ENCODE measurements around the gene CLDN2.

The CLDN2 gene

DNA sequence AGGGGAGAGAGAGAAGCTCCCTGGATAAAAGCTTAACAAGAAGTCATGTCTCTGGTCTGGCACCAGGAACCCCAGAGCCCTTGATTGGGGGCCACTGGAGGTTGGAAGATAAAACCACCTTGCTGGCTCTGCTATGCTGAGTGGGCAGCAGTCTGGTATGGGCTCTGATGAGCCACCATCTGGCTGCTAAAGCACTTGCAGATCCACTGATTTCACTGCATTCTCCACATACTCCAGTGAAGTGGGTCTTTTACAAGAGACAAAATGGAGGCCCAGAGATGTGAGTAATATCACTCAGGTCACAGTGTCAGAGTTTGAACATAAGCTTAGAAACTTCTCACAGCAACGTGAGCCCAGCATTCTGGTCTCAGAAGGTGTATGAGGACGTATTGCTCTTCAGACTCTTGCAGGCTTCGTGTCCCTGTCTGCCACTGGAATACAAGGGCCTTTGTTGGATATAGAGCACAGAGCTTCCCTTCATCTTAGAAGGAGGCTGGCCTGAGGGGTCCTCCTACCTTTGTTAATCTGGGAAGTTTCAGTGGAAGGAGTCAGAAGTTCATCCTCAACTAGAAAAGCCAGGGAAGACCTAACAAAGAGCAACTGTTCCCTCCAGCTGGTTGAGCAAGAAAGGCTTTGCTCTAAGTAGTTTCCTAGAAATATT, 11.8 kb downstream of the CLDN2 start:
- no peak overlapping the region for H3K4me3 Mint-ChIP-seq
- H3K27ac Mint-ChIP-seq (ENCODE audit: low read depth): no peak overlapping the region
- no peaks in the 10 kb centered on the region for H3K4me1 Mint-ChIP-seq
- no peak for DNase-seq (ENCODE audit: low spot score in 2 of 2)
- H3K36me3 Mint-ChIP-seq (ENCODE audit: insufficient read depth): no peaks in the 10 kb centered on the region
- no peaks in the 10 kb centered on the region for H3K27me3 Mint-ChIP-seq
- H3K9me3 Mint-ChIP-seq: no peaks in the 10 kb centered on the region
- ATAC-seq (replicated peaks; ENCODE audit: extremely low read depth, poor library complexity, severe bottlenecking): no peak

DNA sequence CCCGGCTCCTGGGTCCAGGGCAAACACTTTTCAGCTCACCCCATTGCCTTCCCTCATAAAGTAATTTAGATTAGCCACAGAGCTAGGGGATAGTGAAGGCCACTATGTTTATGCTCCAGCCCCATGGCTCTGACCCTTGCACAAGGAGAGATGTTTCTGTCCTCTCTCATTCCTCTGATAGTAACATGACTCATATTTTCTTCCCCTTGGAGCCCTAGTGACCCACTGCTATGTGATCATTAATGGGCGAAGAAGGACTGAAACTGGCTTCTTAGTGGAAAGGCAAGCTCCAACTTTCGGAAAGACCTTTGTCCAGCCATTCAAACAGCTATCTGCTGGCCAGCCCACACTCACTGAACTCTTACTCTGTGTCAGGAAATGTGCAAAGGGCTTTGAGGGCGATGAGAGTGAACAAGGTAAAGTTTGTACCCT, 12.3 kb downstream of the CLDN2 start:
- H3K4me1 Mint-ChIP-seq: no peaks in the 10 kb centered on the region
- H3K4me3 Mint-ChIP-seq: no peak overlapping the region
- H3K27ac Mint-ChIP-seq (ENCODE audit: low read depth): no peak overlapping the region
- no peaks in the 10 kb centered on the region for H3K36me3 Mint-ChIP-seq (ENCODE audit: insufficient read depth)
- DNase-seq (ENCODE audit: low spot score in 2 of 2) (no peak), ATAC-seq (replicated peaks; ENCODE audit: extremely low read depth, poor library complexity, severe bottlenecking) (no peak)
- no peaks in the 10 kb centered on the region for H3K9me3 Mint-ChIP-seq
- no peaks in the 10 kb centered on the region for H3K27me3 Mint-ChIP-seq

DNA sequence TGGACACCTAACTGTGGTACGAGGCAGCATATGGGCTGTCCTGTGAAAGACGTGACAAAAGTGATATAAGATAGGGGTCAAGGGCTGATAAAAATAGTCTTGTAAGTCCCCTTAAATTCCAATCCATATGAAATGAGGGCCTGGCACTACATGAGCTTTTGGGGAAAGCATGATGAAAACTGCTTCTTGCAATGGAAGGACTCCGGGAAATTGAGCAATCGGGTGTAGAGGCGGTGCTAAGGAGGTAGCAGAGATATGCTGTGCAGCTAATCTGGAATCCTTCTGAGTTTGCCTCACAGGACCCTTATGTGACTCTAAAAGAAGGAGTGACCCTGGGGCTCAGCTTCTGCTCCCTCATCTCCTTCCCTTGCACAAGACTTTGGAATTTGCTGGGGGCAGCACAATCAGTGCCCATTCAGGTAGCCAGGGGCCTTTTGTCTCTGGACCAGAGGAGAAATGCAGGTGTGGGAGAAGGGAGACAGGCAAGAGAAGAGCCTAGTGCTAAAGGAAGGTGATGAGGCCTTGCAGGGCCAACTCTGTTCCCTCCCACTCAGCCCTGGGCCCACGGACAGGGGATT, 12.8 kb downstream of the CLDN2 start:
- Mint-ChIP-seq H3K4me1 (no peaks in the 10 kb centered on the region), H3K9me3 (no peaks in the 10 kb centered on the region), H3K4me3 (no peak overlapping the region), H3K36me3 (ENCODE audit: insufficient read depth) (no peaks in the 10 kb centered on the region), H3K27me3 (no peaks in the 10 kb centered on the region), H3K27ac (ENCODE audit: low read depth) (no peak overlapping the region)
- ATAC-seq (replicated peaks; ENCODE audit: extremely low read depth, poor library complexity, severe bottlenecking): no peak
- DNase-seq (ENCODE audit: low spot score in 2 of 2): no peak

DNA sequence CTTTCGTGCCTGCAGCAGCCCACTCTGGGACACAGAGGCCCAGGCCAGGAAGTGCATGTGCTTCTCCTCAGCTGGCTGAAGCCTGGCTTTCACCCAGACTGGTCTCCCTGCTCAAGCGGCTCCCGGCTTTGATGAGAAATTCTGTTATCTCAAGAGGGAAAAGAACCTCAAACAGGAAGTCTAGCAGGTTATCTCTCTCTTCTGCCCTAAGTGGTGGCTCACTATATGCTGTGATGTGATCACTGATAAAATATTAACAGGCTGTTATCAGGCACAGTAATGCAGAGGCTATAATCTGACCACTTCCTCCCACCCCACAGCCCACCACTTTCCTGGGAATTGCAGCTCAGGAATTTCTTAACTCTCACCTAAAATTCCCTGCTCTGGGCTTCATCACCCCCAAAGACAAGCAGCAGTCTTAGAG, 13.3 kb downstream of the CLDN2 start:
- ATAC-seq (replicated peaks; ENCODE audit: extremely low read depth, poor library complexity, severe bottlenecking): no peak
- Mint-ChIP-seq H3K36me3 (ENCODE audit: insufficient read depth) (no peaks in the 10 kb centered on the region), H3K4me1 (no peaks in the 10 kb centered on the region), H3K27me3 (no peaks in the 10 kb centered on the region), H3K27ac (ENCODE audit: low read depth) (no peak overlapping the region), H3K9me3 (no peaks in the 10 kb centered on the region), H3K4me3 (no peak overlapping the region)
- DNase-seq (ENCODE audit: low spot score in 2 of 2): no peak

DNA sequence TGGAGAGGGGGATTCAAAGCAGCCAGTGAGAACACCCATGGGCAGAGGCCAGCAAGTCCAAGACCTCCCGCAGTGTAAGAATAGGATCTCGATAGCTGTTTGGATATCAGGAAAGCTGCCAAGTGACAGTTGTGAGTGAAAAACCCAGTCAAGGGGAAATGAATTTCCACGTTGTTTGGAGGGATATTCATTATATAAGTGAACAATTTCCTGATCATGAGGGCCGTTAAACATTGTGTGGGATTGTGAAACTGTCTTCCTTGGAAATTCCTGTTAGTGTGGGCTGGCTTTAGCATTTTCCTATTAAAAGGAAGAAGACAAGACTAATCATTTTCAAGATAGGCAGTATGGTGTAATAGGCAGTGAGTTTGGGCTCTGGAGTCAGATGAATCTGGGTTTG, 15.0 kb downstream of the CLDN2 start:
- DNase-seq (ENCODE audit: low spot score in 2 of 2) (no peak), ATAC-seq (replicated peaks; ENCODE audit: extremely low read depth, poor library complexity, severe bottlenecking) (no peak)
- H3K4me1 Mint-ChIP-seq: no peaks in the 10 kb centered on the region
- no peak overlapping the region for H3K27ac Mint-ChIP-seq (ENCODE audit: low read depth)
- H3K36me3 Mint-ChIP-seq (ENCODE audit: insufficient read depth): no peaks in the 10 kb centered on the region
- H3K27me3 Mint-ChIP-seq: no peaks in the 10 kb centered on the region
- H3K4me3 Mint-ChIP-seq: no peak overlapping the region
- no peaks in the 10 kb centered on the region for H3K9me3 Mint-ChIP-seq

DNA sequence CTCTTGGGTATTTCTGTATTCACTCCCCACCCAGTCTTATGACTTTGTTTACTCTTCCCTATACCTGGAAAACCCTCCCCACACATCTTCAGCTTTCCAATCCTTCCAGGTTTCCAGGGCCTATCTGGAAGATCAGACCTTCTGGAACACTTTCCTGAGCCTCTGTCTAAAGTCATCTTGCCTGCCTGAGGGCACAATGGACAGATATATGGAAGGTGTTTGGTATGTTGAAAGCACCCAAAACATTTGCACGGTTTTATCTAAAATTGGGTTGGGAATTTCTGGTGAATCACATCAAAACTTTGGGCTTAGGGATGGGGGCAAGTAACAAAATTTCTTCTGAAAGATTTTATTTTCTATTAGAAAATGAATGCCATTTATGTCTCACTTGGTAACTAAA, 16.0 kb downstream of the CLDN2 start:
- no peaks in the 10 kb centered on the region for H3K9me3 Mint-ChIP-seq
- no peaks in the 10 kb centered on the region for H3K4me1 Mint-ChIP-seq
- DNase-seq (ENCODE audit: low spot score in 2 of 2): no peak
- H3K36me3 Mint-ChIP-seq (ENCODE audit: insufficient read depth): peaks cover 4% of the 10 kb centered on the region
- H3K27me3 Mint-ChIP-seq: no peaks in the 10 kb centered on the region
- no peak for ATAC-seq (replicated peaks; ENCODE audit: extremely low read depth, poor library complexity, severe bottlenecking)
- H3K27ac Mint-ChIP-seq (ENCODE audit: low read depth): no peak overlapping the region
- H3K4me3 Mint-ChIP-seq: no peak overlapping the region

DNA sequence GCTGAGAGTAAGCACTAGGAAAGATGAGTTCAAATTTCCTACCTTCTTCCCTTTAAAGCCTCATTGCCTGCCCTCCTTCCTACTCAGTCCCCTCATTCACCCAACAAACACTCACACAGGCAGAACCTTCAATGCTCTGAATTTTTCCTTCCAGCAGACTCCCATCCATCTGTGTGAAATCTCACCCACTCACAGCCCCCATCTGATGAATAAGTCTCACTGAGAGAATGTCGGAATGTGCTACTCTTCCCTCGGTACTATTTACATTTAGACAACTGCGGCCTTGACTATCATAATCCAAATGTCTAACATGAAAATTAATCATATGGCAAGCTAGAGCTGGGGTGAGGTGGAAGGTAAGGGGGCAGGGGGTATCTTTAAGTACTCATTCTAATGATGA, 19.4 kb downstream of the CLDN2 start:
- Mint-ChIP-seq H3K4me1 (no peaks in the 10 kb centered on the region), H3K9me3 (no peaks in the 10 kb centered on the region), H3K27me3 (no peaks in the 10 kb centered on the region), H3K27ac (ENCODE audit: low read depth) (no peak overlapping the region), H3K36me3 (ENCODE audit: insufficient read depth) (peaks cover 4% of the 10 kb centered on the region), H3K4me3 (no peak overlapping the region)
- ATAC-seq (replicated peaks; ENCODE audit: extremely low read depth, poor library complexity, severe bottlenecking) (no peak), DNase-seq (ENCODE audit: low spot score in 2 of 2) (no peak)

DNA sequence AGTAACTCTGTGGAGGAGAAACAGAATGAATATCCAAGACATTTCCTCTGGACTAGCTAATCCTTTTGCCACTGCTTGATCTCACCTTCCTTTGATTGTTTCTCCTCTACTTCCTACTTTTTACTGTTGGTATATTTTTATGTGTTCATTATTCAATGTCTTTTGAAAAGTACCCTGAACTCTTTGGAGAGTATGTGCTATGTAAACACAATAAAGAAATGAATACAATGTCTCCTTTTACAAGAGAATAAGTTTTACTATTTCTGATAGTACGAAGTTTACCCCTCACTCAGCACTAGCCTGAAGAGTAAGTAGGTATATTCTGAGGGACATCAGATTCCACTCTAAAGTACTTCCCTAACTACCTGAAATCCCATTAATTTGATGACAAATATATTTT, 19.9 kb downstream of the CLDN2 start:
- H3K4me1 Mint-ChIP-seq: no peaks in the 10 kb centered on the region
- ATAC-seq (replicated peaks; ENCODE audit: extremely low read depth, poor library complexity, severe bottlenecking) (no peak), DNase-seq (ENCODE audit: low spot score in 2 of 2) (no peak)
- no peaks in the 10 kb centered on the region for H3K27me3 Mint-ChIP-seq
- H3K27ac Mint-ChIP-seq (ENCODE audit: low read depth): no peak overlapping the region
- no peak overlapping the region for H3K4me3 Mint-ChIP-seq
- peaks cover 4% of the 10 kb centered on the region for H3K36me3 Mint-ChIP-seq (ENCODE audit: insufficient read depth)
- H3K9me3 Mint-ChIP-seq: no peaks in the 10 kb centered on the region

DNA sequence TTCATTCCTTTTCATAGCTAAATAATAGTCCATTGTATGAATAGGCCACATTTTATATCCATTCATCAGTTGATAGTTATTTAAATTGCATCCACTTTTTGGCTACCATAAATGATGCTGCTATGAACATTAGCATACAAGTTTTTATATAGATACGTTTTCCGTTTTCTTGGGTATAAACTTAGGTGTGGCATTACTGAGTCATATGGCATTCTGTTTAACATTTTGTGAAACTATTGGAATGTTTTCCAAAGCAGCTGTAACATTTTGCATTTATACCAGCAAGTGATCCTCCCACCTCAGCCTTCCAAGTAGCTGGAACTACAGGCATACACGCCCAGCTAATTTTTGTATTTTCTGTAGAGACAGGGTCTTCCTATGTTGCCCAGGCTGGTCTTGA, 26.3 kb downstream of the CLDN2 start:
- no peak for ATAC-seq (replicated peaks; ENCODE audit: extremely low read depth, poor library complexity, severe bottlenecking)
- Mint-ChIP-seq H3K9me3 (no peaks in the 10 kb centered on the region), H3K27ac (ENCODE audit: low read depth) (no peak overlapping the region)

DNA sequence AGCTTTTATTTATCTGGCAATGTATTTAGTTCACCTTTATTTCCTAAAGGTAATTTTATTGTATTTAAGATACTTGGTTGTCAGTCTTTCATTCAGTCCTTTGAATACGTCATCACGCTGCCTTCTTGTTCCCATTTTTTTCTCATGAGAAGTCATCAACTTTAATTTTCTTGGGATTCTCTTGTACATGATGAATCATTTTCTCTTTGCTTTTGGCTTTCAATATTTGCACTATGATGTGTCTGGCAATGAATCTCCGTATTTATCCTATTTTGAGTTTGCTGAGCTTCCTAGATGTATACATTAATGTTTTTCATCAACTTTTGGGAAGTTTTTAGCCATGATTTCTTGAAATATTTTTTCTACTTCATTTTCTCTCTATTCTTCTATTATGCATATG, 28.4 kb downstream of the CLDN2 start:
- Mint-ChIP-seq H3K4me3 (no peak overlapping the region), H3K36me3 (ENCODE audit: insufficient read depth) (peaks cover 2% of the 10 kb centered on the region), H3K9me3 (no peaks in the 10 kb centered on the region), H3K27ac (ENCODE audit: low read depth) (peak overlapping the region; percentile 42), H3K4me1 (no peaks in the 10 kb centered on the region), H3K27me3 (no peaks in the 10 kb centered on the region)
- ATAC-seq (replicated peaks; ENCODE audit: extremely low read depth, poor library complexity, severe bottlenecking): no peak
- DNase-seq (ENCODE audit: low spot score in 2 of 2): no peak

More for the DNA sequence above, 26.3 kb downstream of the CLDN2 start:
- Mint-ChIP-seq H3K36me3 (ENCODE audit: insufficient read depth) (peaks cover 2% of the 10 kb centered on the region), H3K4me1 (no peaks in the 10 kb centered on the region), H3K27me3 (no peaks in the 10 kb centered on the region), H3K4me3 (no peak overlapping the region)
- DNase-seq (ENCODE audit: low spot score in 2 of 2): no peak

DNA sequence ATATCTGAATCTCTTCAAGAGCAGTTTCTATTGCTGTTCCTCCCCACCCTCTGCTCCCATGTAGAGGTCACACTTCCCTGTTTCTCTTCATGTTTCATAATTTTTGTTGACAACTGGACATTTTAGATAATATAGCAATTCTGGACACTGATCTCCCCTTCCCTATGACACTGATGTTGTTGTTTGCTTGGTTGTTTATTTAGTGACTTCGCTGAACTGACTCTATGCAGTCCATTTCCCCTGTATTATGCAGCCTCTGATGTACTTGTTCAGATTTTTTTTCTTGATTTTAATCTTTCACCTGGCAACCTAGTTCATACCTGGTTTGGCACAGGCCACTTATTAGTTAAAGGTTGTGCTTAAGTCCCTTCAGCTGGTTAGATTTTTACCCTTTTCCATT, 29.2 kb downstream of the CLDN2 start:
- H3K27me3 Mint-ChIP-seq: no peaks in the 10 kb centered on the region
- no peaks in the 10 kb centered on the region for H3K4me1 Mint-ChIP-seq
- ATAC-seq (replicated peaks; ENCODE audit: extremely low read depth, poor library complexity, severe bottlenecking): no peak

DNA sequence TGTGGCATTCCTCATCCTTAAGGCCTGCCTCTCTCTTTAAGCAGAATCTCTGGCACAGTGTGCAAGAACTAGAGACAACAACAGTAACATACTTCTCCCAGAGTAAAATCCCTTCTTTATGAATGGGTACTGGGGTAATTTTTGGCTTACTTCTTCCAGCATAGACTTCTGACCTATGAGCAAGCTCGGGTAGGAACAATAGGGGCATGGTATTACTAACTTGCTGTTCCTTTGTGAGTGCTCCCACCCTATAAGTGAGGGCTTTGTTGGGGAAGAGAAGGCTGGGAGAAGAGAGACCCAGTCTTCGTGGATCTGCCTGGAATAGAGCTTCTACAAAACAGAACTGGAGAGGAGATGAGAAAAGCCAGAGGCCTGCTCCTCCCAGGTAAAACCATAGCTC, 30.2 kb downstream of the CLDN2 start:
- no peaks in the 10 kb centered on the region for H3K9me3 Mint-ChIP-seq
- no peak overlapping the region for H3K27ac Mint-ChIP-seq (ENCODE audit: low read depth)
- DNase-seq (ENCODE audit: low spot score in 2 of 2) (no peak), ATAC-seq (replicated peaks; ENCODE audit: extremely low read depth, poor library complexity, severe bottlenecking) (no peak)
- H3K4me3 Mint-ChIP-seq: no peak overlapping the region
- H3K4me1 Mint-ChIP-seq: no peaks in the 10 kb centered on the region
- H3K36me3 Mint-ChIP-seq (ENCODE audit: insufficient read depth): peaks cover 2% of the 10 kb centered on the region
- no peaks in the 10 kb centered on the region for H3K27me3 Mint-ChIP-seq

More for the DNA sequence above, 29.2 kb downstream of the CLDN2 start:
- peak overlapping the region; percentile 42 for H3K27ac Mint-ChIP-seq (ENCODE audit: low read depth)
- peaks cover 2% of the 10 kb centered on the region for H3K36me3 Mint-ChIP-seq (ENCODE audit: insufficient read depth)
- no peaks in the 10 kb centered on the region for H3K9me3 Mint-ChIP-seq
- no peak overlapping the region for H3K4me3 Mint-ChIP-seq
- no peak for DNase-seq (ENCODE audit: low spot score in 2 of 2)

DNA sequence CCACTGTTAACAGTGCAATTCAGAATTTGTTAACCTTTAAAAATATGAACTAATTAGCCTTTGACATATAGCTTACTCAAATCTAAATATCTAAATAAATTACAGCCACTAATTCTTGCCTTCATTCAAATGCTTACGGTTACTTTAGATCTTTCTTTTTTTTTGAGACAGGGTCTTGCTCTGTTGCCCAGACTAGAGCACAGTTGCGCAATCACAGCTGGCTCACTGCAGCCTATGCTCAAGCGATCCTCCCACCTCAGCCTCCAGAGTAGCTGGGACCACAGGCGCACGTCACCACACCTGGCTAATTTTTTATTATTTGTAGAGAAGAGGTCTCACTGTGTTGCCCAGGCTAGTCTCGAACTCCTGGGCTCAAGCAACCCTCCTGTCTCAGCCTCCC, 31.0 kb downstream of the CLDN2 start:
- H3K27ac Mint-ChIP-seq (ENCODE audit: low read depth): no peak overlapping the region
- H3K9me3 Mint-ChIP-seq: no peaks in the 10 kb centered on the region
- peaks cover 6% of the 10 kb centered on the region for H3K36me3 Mint-ChIP-seq (ENCODE audit: insufficient read depth)
- ATAC-seq (replicated peaks; ENCODE audit: extremely low read depth, poor library complexity, severe bottlenecking): no peak
- no peak overlapping the region for H3K4me3 Mint-ChIP-seq
- no peak for DNase-seq (ENCODE audit: low spot score in 2 of 2)
- no peaks in the 10 kb centered on the region for H3K27me3 Mint-ChIP-seq
- H3K4me1 Mint-ChIP-seq: no peaks in the 10 kb centered on the region

Measured in central memory CD8-positive, alpha-beta T cell (primary cell).